ENCODE measurements around the gene KLF16.

The KLF16 gene

GRCh38 chr19:1855040-1855827, 8.1 kb downstream of the KLF16 start:
- TF ChIP-seq GATA3 (IDR thresholded peaks at IDR 0.05; ENCODE audit: low read depth, low read length) (no peak), GATA2 (IDR thresholded peaks at IDR 0.05; ENCODE audit: low read depth, low read length) (no peak)

- TF ChIP-seq GATA3 (IDR thresholded peaks at IDR 0.05; ENCODE audit: low read depth, low read length) (no peak), GATA2 (IDR thresholded peaks at IDR 0.05; ENCODE audit: low read depth, low read length) (no peak)
These were observed 8.8 kb downstream of the KLF16 start for GRCh38 chr19:1854542-1855039.

DNA sequence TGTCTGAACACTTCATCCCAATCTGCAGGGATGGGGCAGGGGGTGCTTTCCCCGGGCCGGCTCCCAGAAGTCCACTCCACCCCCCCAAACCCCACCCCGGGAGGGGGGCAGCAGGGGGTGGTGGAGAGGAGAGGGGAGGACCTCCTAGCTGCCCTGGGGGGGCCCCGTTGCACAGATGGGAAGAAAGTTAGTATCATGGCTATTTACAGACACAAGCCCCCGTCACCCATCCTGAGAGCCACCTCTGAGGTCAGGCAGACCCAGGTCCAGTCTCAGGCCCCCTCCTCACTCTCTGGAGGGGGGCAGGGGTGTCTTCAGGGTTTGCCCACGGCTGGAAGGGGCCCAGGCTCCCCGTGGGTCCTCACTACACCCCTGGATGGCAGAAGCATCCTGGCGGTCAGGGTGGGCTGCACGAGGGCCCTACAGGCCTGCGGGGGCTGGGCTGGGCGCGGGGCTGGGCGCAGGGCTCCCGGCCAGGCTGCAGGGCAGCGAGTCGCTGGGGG, 9.3 kb downstream of the KLF16 start:
- TF ChIP-seq GATA2 (IDR thresholded peaks at IDR 0.05; ENCODE audit: low read depth, low read length) = no peak
- TF ChIP-seq GATA3 (IDR thresholded peaks at IDR 0.05; ENCODE audit: low read depth, low read length) = no peak

GRCh38 chr19:1853295-1854038, 9.9 kb downstream of the KLF16 start:
- no peak for TF ChIP-seq GATA3 (IDR thresholded peaks at IDR 0.05; ENCODE audit: low read depth, low read length)

GRCh38 chr19:1852581-1853128, 10.7 kb downstream of the KLF16 start:
- TF ChIP-seq GATA3 (IDR thresholded peaks at IDR 0.05; ENCODE audit: low read depth, low read length) = no peak
- no peak for TF ChIP-seq GATA2 (IDR thresholded peaks at IDR 0.05; ENCODE audit: low read depth, low read length)

DNA sequence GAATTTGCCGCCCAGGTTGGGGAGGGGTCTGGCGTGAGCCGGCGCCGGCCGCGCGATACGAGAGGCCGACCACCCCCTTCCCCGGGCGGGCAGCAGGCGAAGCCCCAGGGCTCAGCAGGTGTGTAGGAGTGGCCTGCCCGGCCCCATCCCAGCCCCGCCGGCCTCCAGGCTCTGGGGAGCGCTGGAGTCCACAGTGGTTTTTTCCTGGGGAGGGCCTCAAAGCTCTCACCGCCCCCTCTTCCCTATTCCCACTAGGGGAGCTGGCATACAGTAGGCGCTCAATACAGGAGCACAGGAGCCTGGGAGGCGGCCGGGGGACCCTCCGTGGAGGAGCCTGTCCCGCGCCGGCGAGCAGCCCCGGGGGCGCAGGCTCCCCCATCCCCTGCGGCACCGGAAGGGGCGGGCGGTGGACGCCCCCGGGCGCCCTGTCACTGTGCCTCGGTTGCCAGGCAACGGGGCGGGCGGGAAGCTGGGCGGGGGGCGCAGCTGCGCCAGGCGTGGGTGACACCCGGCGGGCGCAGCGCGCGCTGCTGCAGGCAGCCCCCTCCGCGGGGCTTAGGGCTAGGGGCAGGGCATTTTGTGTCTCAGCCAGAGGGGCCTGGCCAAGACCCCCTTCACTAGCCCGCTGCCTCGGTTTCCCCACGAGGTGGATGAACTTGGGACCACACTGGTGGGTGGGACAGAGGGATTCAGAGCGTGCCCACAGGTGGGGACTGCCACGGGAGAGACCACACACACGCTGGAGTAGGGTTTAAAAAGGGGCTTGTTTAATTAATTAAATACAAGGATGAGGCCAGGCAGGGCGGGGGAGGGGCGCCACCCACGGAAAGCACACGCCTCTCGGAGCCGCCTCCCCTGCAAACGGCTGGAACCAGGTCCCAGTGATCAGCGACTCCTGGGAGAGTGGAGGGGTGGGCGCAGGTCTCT, 11.5 kb downstream of the KLF16 start:
- TF ChIP-seq GATA2 (IDR thresholded peaks at IDR 0.05; ENCODE audit: low read depth, low read length) (no peak), GATA3 (IDR thresholded peaks at IDR 0.05; ENCODE audit: low read depth, low read length) (no peak)

- no peak for TF ChIP-seq GATA3 (IDR thresholded peaks at IDR 0.05; ENCODE audit: low read depth, low read length)
- no peak for TF ChIP-seq GATA2 (IDR thresholded peaks at IDR 0.05; ENCODE audit: low read depth, low read length)
These were observed 12.3 kb downstream of the KLF16 start for GRCh38 chr19:1850809-1851653.

GRCh38 chr19:1849886-1850398, 13.4 kb downstream of the KLF16 start:
- TF ChIP-seq GATA2 (IDR thresholded peaks at IDR 0.05; ENCODE audit: low read depth, low read length) (no peak), GATA3 (IDR thresholded peaks at IDR 0.05; ENCODE audit: low read depth, low read length) (no peak)

- TF ChIP-seq GATA2 (IDR thresholded peaks at IDR 0.05; ENCODE audit: low read depth, low read length) (no peak), GATA3 (IDR thresholded peaks at IDR 0.05; ENCODE audit: low read depth, low read length) (no peak)
These were observed 14.3 kb downstream of the KLF16 start for GRCh38 chr19:1849132-1849474.

DNA sequence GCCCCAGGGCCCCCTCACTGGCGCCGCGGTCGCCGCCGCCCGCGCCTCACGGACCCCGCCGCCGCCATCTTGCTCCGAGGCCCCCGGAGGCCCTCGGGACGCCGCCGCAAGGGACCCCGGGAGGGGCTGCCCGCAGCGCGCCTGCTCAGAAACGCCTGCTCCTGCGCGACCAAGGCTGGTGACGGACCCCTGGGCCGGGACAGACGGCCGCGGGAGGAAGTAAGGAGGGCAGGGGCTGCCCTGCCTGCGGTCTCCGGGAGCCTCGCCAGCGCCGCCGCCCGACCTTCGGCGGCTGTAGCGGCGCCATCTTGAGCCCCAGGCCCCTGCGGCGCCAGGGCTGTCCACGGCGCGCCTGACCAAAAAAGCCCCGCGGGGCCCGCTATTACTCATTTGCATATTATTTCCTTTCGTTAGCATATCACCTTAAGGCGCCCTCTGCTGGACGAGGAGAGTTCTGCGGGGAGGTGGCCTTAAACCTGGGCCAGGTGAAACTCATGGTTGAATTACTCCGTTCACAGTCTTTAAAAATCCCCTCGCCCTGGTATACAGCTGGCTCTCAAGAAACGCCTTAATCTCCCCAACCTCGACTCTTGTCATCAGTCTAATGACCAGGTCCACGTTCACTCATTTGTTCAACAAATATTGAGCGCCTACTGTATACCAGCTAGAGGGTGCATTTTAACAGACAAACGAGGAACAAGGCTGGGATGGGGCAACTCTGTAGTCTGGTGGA, 14.8 kb downstream of the KLF16 start, which contains the start of gene REXO1:
REXO1 (minus strand) TSS at position 85 of the 733 bp plus-strand sequence. CDS start 125 bp downstream, outside the sequence.
- TF ChIP-seq GATA3 (IDR thresholded peaks at IDR 0.05; ENCODE audit: low read depth, low read length) (no peak), GATA2 (IDR thresholded peaks at IDR 0.05; ENCODE audit: low read depth, low read length) (no peak)

- TF ChIP-seq GATA2 (IDR thresholded peaks at IDR 0.05; ENCODE audit: low read depth, low read length) (no peak), GATA3 (IDR thresholded peaks at IDR 0.05; ENCODE audit: low read depth, low read length) (no peak)
These were observed 15.5 kb downstream of the KLF16 start for GRCh38 chr19:1847684-1848398.
